Right lobe of liver (tissue), 4 donors: ENCODE results near the gene ERV3-1.
"Not testable (repeated sequence)": the region's sequence is repeated elsewhere in the genome, so short reads cannot be mapped to it uniquely, and the experiment has no call there.

Experiments
- CTCF ChIP-seq, 4 donors: fragments of 200-600 bp in 3 of 4; fragments of 450-650 bp in 1 of 4; IDR thresholded peaks; one replicate each; pipeline versions ENCODE4 v1.5.1 to v1.8.0; 2016 to 2022; ENCODE audit warnings: antibody characterized with exemption in 4 of 4, mild to moderate bottlenecking in 2 of 4
- POLR2A ChIP-seq: fragments of 450-650 bp; IDR thresholded peaks from one replicate; pipeline ENCODE4 v1.6.1; 2017; ENCODE audit warnings: antibody characterized with exemption, mild to moderate bottlenecking
- donor health status: DM: no; HTN: no; CAD: no.
- donor health status: DM: no; HTN: no; CAD: no.
- donor health status: DM: no; HTN: yes; CAD: no.

GRCh38 chr7:65036526-65036925 is 30.0 kb upstream of the ERV3-1 start:
- not testable (repeated sequence) for TF ChIP-seq CTCF (IDR thresholded peaks at IDR 0.05); POLR2A
